GM18868 (cell line): ENCODE data around the gene ANXA1.

Source experiments
- ATAC-seq: cut with Tn5 transposase; IDR thresholded peaks from one replicate; pipeline ENCODE4 v1.9.1; 2021; ENCODE audit warnings: mild to moderate bottlenecking, moderate library complexity; ENCODE audit not compliant: unreplicated experiment

The ANXA1 gene, protein sequence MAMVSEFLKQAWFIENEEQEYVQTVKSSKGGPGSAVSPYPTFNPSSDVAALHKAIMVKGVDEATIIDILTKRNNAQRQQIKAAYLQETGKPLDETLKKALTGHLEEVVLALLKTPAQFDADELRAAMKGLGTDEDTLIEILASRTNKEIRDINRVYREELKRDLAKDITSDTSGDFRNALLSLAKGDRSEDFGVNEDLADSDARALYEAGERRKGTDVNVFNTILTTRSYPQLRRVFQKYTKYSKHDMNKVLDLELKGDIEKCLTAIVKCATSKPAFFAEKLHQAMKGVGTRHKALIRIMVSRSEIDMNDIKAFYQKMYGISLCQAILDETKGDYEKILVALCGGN

GRCh38 chr9:73151653-73152542 is at the start of gene ANXA1:
ANXA1 (plus strand) TSS chr9:73151865; CDS start chr9:73158536, 6,671 bp downstream.
- ATAC-seq, result peak; percentile 25

DNA sequence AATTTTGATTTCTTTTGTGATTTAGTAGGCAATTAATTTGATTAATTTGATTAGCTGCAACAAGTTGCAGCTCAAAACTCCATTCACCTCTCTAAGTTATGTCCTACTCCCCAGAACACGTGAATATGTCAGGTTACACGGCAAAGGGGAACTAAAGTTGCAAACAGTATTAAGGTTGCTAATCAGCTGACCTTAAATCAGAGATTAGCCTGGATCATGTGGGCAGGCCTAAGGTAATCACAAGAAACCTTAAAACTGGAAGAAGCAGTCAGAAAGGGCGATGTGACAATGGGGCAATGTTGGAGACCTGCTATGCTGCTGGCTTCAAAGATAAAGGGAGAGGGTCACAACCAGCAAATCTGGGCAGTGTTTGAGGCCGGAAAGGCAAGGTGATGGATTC is 47.3 kb upstream of the ANXA1 start:
- no peak for ATAC-seq

DNA sequence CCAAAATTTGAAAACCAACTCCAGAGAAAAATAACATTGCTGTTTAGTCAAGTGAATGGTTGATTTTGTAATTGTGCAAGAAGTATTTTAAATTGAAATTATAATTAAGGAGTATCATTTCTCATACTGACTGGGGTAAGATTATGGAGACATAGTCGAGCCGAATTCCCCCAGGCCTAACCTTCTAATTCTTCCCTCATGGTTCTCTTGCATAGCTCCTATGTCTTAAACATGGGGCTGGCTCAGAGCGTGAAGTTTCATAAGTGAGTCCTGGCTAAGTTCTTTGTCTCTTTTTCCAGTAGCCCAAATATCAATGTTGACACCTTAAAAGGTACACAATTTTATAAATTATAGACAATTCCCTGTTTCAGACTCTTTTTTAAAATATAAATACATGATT is 46.7 kb upstream of the ANXA1 start:
- ATAC-seq, result no peak

GRCh38 chr9:73107489-73108069 is 44.1 kb upstream of the ANXA1 start:
- peak; percentile 98 for ATAC-seq

DNA sequence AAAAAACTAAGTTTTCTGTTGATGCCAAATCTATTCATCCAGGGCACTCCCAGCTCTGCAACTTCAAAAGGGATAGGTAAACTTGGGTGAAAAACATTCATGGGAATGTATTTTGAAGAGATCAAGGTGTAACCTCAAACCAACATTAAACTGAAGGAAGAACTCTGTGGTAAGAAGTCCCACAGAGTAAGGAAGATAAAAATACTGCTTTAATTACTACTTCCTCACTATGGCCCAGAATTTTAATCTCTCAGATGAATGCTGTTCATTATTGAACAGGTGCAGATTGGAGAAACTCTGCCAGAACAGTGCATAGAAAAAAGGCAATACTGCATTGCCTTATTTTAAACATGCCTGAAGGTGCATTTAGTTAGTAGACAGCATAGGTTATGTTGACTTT is 37.6 kb upstream of the ANXA1 start:
- no peak for ATAC-seq

DNA sequence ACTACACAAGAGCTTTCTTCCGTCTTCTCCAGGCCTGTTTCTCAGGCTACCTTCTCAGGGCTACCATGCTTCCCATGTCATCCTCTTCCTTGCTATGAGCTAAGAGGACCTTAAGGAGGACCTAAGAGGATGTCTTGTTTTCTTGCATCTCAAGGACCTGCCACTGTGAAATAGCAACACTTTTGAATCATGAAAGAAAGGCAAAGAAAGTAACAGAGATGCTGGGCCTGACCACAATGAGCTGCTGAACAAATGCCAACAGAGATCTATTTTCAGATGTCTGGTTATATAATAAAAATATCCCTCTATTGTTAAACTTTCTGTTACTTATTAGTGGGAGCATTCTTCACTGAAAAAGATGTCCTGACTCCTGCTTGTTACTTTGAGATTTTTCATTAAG is 36.7 kb upstream of the ANXA1 start:
- no peak for ATAC-seq

DNA sequence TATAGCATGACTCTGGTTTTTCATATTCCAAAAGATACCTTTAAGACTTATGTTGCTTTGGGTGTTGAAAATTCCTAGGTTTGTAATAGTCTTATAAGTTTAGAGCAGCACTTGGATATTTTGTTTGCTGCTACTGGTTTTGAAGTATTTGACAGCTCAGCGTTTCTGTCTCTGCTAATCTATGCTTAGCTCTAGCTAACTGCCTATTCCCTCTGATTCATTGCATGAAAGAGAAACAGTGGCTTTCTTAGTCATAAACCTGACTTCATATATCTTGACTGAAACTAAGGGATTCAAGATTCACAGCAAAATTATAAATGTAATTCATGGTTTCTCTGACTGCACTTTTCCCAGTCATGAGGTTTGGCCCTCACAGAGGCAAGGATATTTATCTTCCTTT is 35.6 kb upstream of the ANXA1 start:
- peak; percentile 91 for ATAC-seq

DNA sequence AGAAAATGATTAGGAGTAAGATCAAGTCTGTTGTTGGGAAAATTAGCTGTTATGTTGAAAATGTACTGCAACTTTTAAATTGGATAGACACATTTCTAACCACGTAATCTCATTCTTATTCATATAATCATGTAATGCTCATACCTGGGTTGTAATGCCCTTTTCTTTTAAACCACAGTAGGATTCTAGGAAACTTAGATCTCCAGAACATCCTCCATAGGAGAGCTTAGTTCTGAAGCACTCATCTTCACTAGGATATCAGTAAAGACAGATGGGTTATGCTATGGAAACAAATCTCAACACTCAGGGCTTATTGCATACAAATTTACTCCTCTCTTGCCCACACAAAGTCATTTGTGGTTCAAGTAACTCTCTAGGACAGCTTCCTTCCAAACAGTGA is 34.8 kb upstream of the ANXA1 start:
- ATAC-seq, result no peak

GRCh38 chr9:73118286-73118685 is 33.4 kb upstream of the ANXA1 start:
- ATAC-seq, result no peak

- ATAC-seq, result no peak
These were observed 32.6 kb upstream of the ANXA1 start for GRCh38 chr9:73118898-73119554.

DNA sequence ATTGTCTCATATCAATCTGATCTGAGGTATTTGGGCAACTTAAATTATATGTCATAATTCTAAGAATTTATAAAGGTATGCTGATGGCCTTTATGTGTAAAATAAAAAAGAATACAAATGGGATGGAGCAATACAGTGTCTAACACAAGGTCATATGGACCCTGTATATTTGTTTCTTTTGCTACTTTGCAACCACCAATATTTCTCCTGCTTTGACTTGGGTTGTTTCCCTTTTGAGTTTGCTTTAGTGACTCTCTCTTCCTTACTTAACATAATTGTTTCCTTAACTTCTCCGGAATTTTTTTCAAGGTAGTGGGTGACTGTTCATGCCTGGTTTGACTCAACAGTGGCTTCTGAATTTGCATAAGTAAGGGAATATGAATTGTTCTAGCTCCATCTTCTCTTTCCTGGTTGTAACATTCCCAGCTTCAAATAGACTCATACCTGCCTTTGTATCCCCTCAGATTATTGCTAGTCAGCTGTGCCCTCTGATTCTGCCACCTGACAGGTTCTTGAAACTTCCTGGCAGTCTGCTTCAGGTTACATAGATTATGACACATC is 30.2 kb upstream of the ANXA1 start:
- no peak for ATAC-seq

DNA sequence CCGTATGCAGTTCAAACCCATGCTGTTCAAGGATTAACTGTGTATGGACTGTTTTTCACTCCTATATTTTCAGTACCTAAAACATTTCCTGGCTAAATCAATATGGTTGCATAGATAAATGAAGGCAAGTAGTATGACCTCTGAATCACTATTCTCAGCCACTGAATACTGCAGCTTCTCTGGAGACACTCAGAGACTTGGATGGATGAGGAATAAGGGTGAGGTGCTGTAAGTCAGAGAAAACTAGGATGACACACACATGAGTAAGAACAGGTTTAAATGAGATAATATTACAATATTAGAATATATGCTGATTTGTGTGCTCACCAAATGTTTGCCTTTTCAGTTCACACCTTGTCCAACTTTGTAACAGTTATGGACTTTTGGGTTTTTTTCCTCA is 26.0 kb upstream of the ANXA1 start:
- ATAC-seq, result no peak

DNA sequence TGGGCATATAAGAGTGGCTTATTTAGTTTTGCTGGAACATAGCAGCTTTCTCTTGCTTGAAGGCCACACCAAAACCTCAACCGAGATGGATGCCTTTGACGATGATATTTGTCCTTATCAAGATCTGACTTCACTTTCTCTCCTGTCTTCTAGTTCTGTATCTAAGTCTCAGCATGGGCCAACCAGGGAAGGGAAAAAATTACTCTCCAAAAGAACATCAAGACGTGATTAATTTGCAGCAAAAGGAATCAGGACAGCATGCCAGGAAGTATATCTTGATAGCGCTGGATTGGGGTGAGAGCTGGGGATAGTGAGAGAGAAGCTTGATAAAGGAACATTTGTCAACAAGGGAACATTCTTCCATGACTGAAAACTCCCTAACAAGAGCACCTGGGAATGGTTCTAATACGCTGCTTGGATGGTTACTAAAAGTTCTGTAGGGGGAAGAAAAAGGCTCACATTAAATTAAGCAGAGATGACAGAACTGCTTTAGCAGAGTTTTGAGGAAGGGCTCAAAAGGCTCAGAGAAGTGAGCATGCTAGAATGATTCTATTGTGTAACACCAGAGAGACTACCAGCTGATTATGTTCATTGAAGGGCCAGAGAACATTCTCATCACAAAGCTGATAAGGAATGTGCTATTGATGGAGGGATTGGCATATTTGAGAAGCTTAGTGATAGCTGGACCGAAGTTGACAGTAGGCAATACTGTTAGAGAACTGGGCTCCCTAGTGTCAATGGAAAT is 21.6 kb upstream of the ANXA1 start:
- no peak for ATAC-seq

- no peak for ATAC-seq
These were observed 20.2 kb upstream of the ANXA1 start for GRCh38 chr9:73131461-73131860.

DNA sequence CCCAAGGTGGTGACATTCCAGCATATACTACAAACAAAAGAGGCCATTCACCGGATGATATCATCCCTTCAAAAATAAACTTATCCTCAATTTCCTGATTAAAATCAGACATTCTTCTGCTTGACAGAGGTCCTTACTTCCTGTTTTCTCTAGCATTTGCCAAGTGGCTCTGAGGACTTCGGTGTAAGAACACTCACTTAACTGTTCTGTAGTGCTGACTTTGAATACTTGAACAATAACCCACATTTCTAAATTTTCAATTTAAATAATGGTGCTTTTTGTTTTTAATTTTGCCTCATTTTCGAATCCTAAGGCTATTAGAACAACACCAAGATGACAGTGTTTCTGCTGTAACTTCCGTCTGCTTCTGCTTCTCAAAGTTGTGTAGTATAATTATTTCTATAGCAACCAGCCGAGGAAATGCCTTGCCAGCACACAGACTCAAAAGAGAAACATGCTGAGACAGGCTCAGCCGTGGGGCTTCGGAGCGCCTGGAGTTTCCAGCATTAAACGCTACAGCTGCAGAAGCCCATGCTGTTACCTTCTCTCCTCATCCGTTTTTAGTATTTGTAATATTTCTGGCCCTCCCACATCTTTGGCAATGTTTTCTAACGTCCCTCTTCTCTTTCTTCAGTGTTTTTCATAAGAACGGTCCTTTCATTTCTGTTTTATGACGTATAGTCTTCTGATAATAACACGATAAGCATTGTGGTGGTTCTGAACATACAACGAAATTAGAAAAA is 19.5 kb upstream of the ANXA1 start:
- peak; percentile 89 for ATAC-seq

DNA sequence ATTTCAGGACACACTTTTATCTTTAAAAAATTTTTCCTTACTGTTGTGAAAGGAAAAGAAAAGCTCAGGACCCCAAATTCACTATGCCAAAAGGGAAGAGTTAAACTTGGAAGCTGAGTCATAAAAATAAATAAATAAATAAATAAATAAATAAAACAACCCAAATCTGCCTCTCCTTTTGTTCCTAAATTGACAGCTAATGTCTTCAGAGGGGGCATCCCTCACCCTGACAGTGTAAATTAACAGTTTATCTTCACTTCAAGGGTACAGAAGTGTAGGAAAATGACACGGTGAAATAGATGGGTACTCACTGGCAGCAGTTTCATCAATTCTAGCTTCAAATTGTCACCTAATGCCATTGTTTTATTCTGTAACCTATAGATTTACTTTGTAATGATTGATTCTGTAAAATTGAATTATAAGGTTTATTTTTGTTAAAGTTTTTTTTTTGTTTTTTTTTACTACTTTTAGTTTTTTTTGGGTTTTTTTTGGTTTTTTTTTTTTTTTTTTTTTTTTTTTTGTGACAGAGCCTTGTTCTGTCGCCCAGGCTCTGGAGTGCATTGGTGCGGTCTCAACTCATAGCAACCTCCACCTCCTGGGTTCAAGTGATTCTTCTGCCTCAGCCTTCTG is 18.5 kb upstream of the ANXA1 start:
- no peak for ATAC-seq

GRCh38 chr9:73133921-73134407 is 17.7 kb upstream of the ANXA1 start:
- peak; percentile 47 for ATAC-seq

GRCh38 chr9:73135394-73135793 is 16.3 kb upstream of the ANXA1 start:
- ATAC-seq, result no peak
